HepG2 (cell line): ENCODE data around the gene CUL7. TPM values are rescaled to one million over a fixed set of nuclear protein-coding genes. Genes with fewer than 3 reads are reported as not detected.
A peak's percentile ranks its signal among the peaks of the same experiment; 100 is the strongest.

Experiments used
- ATAC-seq: fragments of 200-7000 bp; cut with Tn5 transposase; 3 replicates; pipeline ENCODE4 v1.9.1; 2020; ENCODE audit warnings: mild to moderate bottlenecking, moderate library complexity
- BruUV-seq: library from RNA; stranded (reverse); fragments of 400-500 nt; replicated peaks from 2 replicates; lab custom pipeline; 2021; lab: Mats Ljungman, UMichigan
- CTCF ChIA-PET: fragments of 300-600 bp; formaldehyde crosslinking; extraction: SDS; loops from one replicate; lab custom pipeline; 2021; ENCODE audit warnings: low total read pairs, inconsistent platforms, low intra/inter-chr PET ratio; lab: Yijun Ruan, JAX
- POLR2A ChIA-PET: fragments of 350-600 bp; sonication (Branson Sonifier 250); formaldehyde crosslinking; loops from one replicate; lab custom pipeline; 2020; ENCODE audit warnings: antibody characterized with exemption, inconsistent platforms; lab: Yijun Ruan, JAX
- DNase-seq: peaks from one replicate; pipeline ENCODE4 v3.0.0-alpha.2; 2015; ENCODE audit warnings: low spot score
- FAIRE-seq: peaks from 3 replicates; lab custom pipeline; 2011; peaks lifted over from hg19 to GRCh38; lab: Jason Lieb, UNC
- H2AFZ ChIP-seq: one replicate; pipeline ENCODE4 v1.6.1; 2011; ENCODE audit warnings: low read length, inconsistent platforms
- H3K27ac ChIP-seq: fragments of 300-600 bp; 3 replicates; pipeline ENCODE4 v1.8.0; 2011; ENCODE audit warnings: mixed run types, mild to moderate bottlenecking, mixed read lengths, low read length, inconsistent platforms; ENCODE audit not compliant: insufficient read depth; ENCODE audit errors: extremely low read length
- H3K27me3 ChIP-seq, 2 experiments: fragments of 200-600 bp in 1 of 2; 2 replicates in 1 of 2; 3 replicates in 1 of 2; pipeline versions ENCODE4 v1.6.0 to v1.8.0; 2011; ENCODE audit warnings: low read length in 2 of 2, mild to moderate bottlenecking in 2 of 2, moderate library complexity in 2 of 2, inconsistent platforms in 1 of 2; ENCODE audit not compliant: insufficient read depth in 2 of 2, control insufficient read depth in 1 of 2
- H3K36me3 ChIP-seq, 2 experiments: fragments of 200-600 bp in 1 of 2; replicated peaks in 1 of 2; 2 replicates in 1 of 2; 3 replicates in 1 of 2; pipeline versions ENCODE4 v1.5.1 to v1.8.0; 2011; ENCODE audit warnings: low read length in 2 of 2, inconsistent platforms in 1 of 2; ENCODE audit not compliant: insufficient read depth in 2 of 2, control insufficient read depth in 1 of 2
- H3K4me1 ChIP-seq: 2 replicates; pipeline ENCODE4 v1.5.1; 2012; ENCODE audit warnings: low read length, inconsistent platforms; ENCODE audit not compliant: insufficient read depth
- H3K4me2 ChIP-seq: 2 replicates; pipeline ENCODE4 v1.6.0; 2011; ENCODE audit warnings: low read depth, low read length, inconsistent platforms
- H3K4me3 ChIP-seq, 3 experiments: fragments of 200-600 bp in 1 of 3; sonication (generic), shearing (Covaris generic) in 1 of 3; replicated peaks in 1 of 3; 2 replicates each; pipeline ENCODE4 v1.5.1; 2011 to 2016; ENCODE audit warnings: low read length in 3 of 3, inconsistent platforms in 2 of 3, low read depth in 2 of 3, mild to moderate bottlenecking in 2 of 3, control low read depth in 1 of 3, mixed read lengths in 1 of 3; ENCODE audit not compliant: insufficient read depth in 1 of 3
- H3K79me2 ChIP-seq: one replicate; pipeline ENCODE4 v1.6.1; 2011; ENCODE audit warnings: low read length, inconsistent platforms; ENCODE audit not compliant: insufficient read depth
- H3K9ac ChIP-seq: 2 replicates; pipeline ENCODE4 v1.6.0; 2011; ENCODE audit warnings: mild to moderate bottlenecking, low read depth, low read length, inconsistent platforms; ENCODE audit not compliant: insufficient read depth
- H3K9me3 ChIP-seq: 2 replicates; pipeline ENCODE4 v1.5.1; 2012; ENCODE audit warnings: mild to moderate bottlenecking, low read length
- H4K20me1 ChIP-seq: 2 replicates; pipeline ENCODE4 v1.6.0; 2011; ENCODE audit warnings: inconsistent platforms, mild to moderate bottlenecking, low read length, moderate library complexity; ENCODE audit not compliant: insufficient read depth
- CCAR2 ChIP-seq: fragments of 200-400 bp; formaldehyde crosslinking; optimal IDR thresholded peaks from 2 replicates; pipeline ENCODE3; 2018; ENCODE audit warnings: low read depth, mild to moderate bottlenecking, low read length, moderate library complexity
- KLF15 ChIP-seq: sonication (generic); formaldehyde crosslinking; IDR thresholded peaks from 2 replicates; pipeline ENCODE4 v1.8.1; 2023; ENCODE audit warnings: borderline replicate concordance, mild to moderate bottlenecking, inconsistent platforms, missing genetic modification reagents, mixed read lengths
- NFE2L2 ChIP-seq: fragments of 150-350 bp; IDR thresholded peaks from 2 replicates; pipeline ENCODE4 v1.6.1; 2014; ENCODE audit warnings: low read length
- SETDB1 ChIP-seq: sonication (generic); formaldehyde crosslinking; IDR thresholded peaks from 2 replicates; pipeline ENCODE4 v1.5.1; 2020; ENCODE audit warnings: missing genetic modification reagents, mild to moderate bottlenecking, borderline replicate concordance
- SP1 ChIP-seq, 2 experiments: fragments of 450-650 bp in 1 of 2; sonication (generic) in 1 of 2; formaldehyde crosslinking in 1 of 2; IDR thresholded peaks; 2 replicates each; pipeline versions ENCODE4 v1.4.0 to v1.6.1; 2016 to 2020; ENCODE audit warnings: missing genetic modification reagents in 1 of 2
- SRSF4 ChIP-seq: fragments of 200-400 bp; formaldehyde crosslinking; IDR thresholded peaks from one replicate; pipeline ENCODE4 v1.6.1; 2018; ENCODE audit warnings: mild to moderate bottlenecking, low read depth, low read length, moderate library complexity; ENCODE audit not compliant: poor library complexity, severe bottlenecking
- TAF15 ChIP-seq: fragments of 200-400 bp; formaldehyde crosslinking; IDR thresholded peaks from one replicate; pipeline ENCODE4 v1.6.1; 2018; ENCODE audit warnings: mild to moderate bottlenecking, low read depth, low read length; ENCODE audit not compliant: poor library complexity, severe bottlenecking
- ZKSCAN5 ChIP-seq: sonication (generic); formaldehyde crosslinking; IDR thresholded peaks from 2 replicates; pipeline ENCODE4 v1.5.1; 2020; ENCODE audit warnings: mild to moderate bottlenecking, missing genetic modification reagents
- ZNF496 ChIP-seq: sonication (generic); formaldehyde crosslinking; IDR thresholded peaks from 2 replicates; pipeline ENCODE4 v1.8.1; 2023; ENCODE audit warnings: mild to moderate bottlenecking, moderate library complexity, missing genetic modification reagents; ENCODE audit not compliant: insufficient replicate concordance
- ZNF720 ChIP-seq: sonication (generic); formaldehyde crosslinking; IDR thresholded peaks from 2 replicates; pipeline ENCODE4 v1.4.0; 2020; ENCODE audit warnings: missing genetic modification reagents
- ZNF768 ChIP-seq: sonication (generic); formaldehyde crosslinking; IDR thresholded peaks from 2 replicates; pipeline ENCODE4 v1.4.0; 2020; ENCODE audit warnings: missing genetic modification reagents
- ZNF776 ChIP-seq: sonication (generic); formaldehyde crosslinking; IDR thresholded peaks from 2 replicates; pipeline ENCODE4 v1.4.0; 2020; ENCODE audit warnings: mild to moderate bottlenecking, missing genetic modification reagents
- WGBS: methylation state at CpG from one replicate; pipeline ENCODE4 v1.1.6; 2017; ENCODE audit warnings: low lambda C conversion rate; 5-methylcytosine and 5-hydroxymethylcytosine counted together
- in situ Hi-C: cut with HindIII; loops from 2 replicates; pipeline ENCODE4 v1.10.0; 2017; ENCODE audit warnings: low pct_unique_long_range_greater_than_20kb; ENCODE audit not compliant: extremely low pct_ligation_motif_present
- intact Hi-C: fragments of 100-400 bp; cut with micrococcal nuclease; formaldehyde crosslinking; loops from one replicate; pipeline ENCODE4 v1.10.0; 2022; ENCODE audit not compliant: unreplicated experiment
- polyA plus RNA-seq, 8 experiments: library from polyadenylated mRNA; depleted of rRNA in 3 of 8; stranded (reverse) in 7 of 8; unstranded in 1 of 8; fragments of >200 nt; fragmentation: Illumina TruSeq in 4 of 8; extraction: Trizol in 4 of 8; gene quantifications; 2 replicates each; pipeline versions ENCODE4 v1.2.1 to v1.2.3, GENCODE V29; 2011 to 2016; ENCODE audit warnings: low read depth in 4 of 8, missing spikeins in 1 of 8, mixed read lengths in 1 of 8; ENCODE audit not compliant: insufficient read depth in 1 of 8
- total RNA-seq, 5 experiments: library from RNA; depleted of rRNA; stranded (reverse); fragments of >200 nt; fragmentation: Illumina TruSeq; extraction: Trizol; gene quantifications; 2 replicates each; pipeline ENCODE4 v1.2.3, GENCODE V29; 2016; ENCODE audit warnings: low read depth in 1 of 5
- TF ChIP-seq, protein P1 (sequence below): sonication (generic); formaldehyde crosslinking; IDR thresholded peaks from 2 replicates; pipeline ENCODE4 v1.4.0; 2020; ENCODE audit warnings: missing genetic modification reagents
- TF ChIP-seq, protein P2 (sequence below): sonication (generic); formaldehyde crosslinking; IDR thresholded peaks from 2 replicates; pipeline ENCODE4 v1.5.0; 2020; ENCODE audit warnings: missing genetic modification reagents, mild to moderate bottlenecking, borderline replicate concordance
- TF ChIP-seq, protein P3 (sequence below): sonication (generic); formaldehyde crosslinking; IDR thresholded peaks from 2 replicates; pipeline ENCODE4 v1.5.1; 2020; ENCODE audit warnings: mild to moderate bottlenecking, missing genetic modification reagents, borderline replicate concordance

CUL7 gene
- total and polyA plus RNA-seq, 2 of the 13 experiments (the other 11 are each of a cell fraction or from before 2014, with no cell fraction given): 32.0 to 60.7 TPM

DNA sequence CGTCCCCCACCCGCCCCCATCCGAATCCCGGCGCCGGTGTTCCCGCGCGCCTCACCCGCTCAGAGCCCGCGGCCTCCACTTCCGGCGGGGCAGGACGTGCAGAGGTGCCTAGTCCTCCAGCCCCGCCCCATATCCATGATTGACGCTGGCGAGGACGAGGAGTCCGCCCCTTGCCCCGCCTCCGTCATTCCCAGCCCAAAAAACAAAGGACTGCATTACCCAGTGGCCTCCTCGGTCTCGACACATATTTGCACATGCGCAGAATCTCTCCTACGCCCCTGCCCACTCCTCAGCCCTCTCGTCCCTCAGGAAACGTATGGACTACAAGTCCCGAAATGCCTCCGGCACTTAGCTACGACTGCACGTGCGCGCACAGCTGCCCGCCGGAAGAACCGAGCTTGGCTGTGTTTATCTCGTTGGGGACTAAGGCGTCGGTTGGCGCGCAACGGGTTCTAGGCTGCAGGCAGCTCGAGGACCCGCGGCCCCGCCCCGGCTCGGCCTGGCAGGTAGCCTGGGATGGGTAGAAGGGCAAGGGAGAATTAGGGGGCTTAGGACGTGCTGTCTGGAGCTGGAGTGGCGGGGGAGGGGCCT lies 39.7 kb downstream of the CUL7 start, which contains the start of the genes KLHDC3 and MEA1:
Gene KLHDC3, plus strand, starts transcription at position 407 of the 591 bp plus-strand sequence. CDS start 2,944 bp downstream, outside the sequence.
Gene MEA1, minus strand, starts transcription at position 104 of the 591 bp plus-strand sequence. CDS start 133 bp downstream, outside the sequence.
- Histone ChIP-seq H2AFZ (no peak within 1 kb of the TSS), H3K36me3 (peaks cover 23 to 58% of the 10 kb centered on the region in 2 experiments), H3K9me3 (no peaks in the 10 kb centered on the region), H3K9ac (peak within 1 kb of the TSS; percentile 82), H3K4me1 (peaks cover 38% of the 10 kb centered on the region), H4K20me1 (no peaks in the 10 kb centered on the region), H3K79me2 (peaks cover 34% of the 10 kb centered on the region), H3K4me2 (peak within 1 kb of the TSS; percentile 98), H3K27ac (peak within 1 kb of the TSS; percentile 44), H3K27me3 (no peaks in the 10 kb centered on the region; a peak in 1 of 5 replicates), H3K4me3 (peak within 1 kb of the TSS; percentile 88 to 93 (median 91))
- WGBS: under 1% methylated on average over 47 of the region's 51 CpGs
- no TSS peak for BruUV-seq
- intact Hi-C loops: loop anchor here (1.0 to 5.0 kb wide), 4 partner anchors 30 to 52 kb away; partner anchors contain the start of genes CUL7, GNMT and PPP2R5D
- in situ Hi-C loops: no loop called here
- FAIRE-seq: peak; percentile 100
- ChIA-PET POLR2A (interaction anchor here (0.6 to 5.3 kb wide), 33 partner anchors 10 to 503 kb away, joined by 3 to 76 read pairs (median 6); partner anchors contain the start of genes CNPY3, CUL7, CUL9 and GNMT), CTCF (no interaction called here)
- peak; percentile 100 for DNase-seq
- ATAC-seq: peak; percentile 94
- TF ChIP-seq, protein P1, sequence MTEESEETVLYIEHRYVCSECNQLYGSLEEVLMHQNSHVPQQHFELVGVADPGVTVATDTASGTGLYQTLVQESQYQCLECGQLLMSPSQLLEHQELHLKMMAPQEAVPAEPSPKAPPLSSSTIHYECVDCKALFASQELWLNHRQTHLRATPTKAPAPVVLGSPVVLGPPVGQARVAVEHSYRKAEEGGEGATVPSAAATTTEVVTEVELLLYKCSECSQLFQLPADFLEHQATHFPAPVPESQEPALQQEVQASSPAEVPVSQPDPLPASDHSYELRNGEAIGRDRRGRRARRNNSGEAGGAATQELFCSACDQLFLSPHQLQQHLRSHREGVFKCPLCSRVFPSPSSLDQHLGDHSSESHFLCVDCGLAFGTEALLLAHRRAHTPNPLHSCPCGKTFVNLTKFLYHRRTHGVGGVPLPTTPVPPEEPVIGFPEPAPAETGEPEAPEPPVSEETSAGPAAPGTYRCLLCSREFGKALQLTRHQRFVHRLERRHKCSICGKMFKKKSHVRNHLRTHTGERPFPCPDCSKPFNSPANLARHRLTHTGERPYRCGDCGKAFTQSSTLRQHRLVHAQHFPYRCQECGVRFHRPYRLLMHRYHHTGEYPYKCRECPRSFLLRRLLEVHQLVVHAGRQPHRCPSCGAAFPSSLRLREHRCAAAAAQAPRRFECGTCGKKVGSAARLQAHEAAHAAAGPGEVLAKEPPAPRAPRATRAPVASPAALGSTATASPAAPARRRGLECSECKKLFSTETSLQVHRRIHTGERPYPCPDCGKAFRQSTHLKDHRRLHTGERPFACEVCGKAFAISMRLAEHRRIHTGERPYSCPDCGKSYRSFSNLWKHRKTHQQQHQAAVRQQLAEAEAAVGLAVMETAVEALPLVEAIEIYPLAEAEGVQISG (CRISPR knock-in tag): peak; percentile 92
- TF ChIP-seq TAF15 (peak; percentile 35), SETDB1 (no peak), ZNF496 (no peak), ZNF768 (CRISPR knock-in tag) (peak; percentile 47; the same call in 1 of the 2 replicates), CCAR2 (no peak), SRSF4 (no peak), ZNF720 (CRISPR knock-in tag) (no peak), NFE2L2 (no peak), SP1 (IDR thresholded peaks at IDR 0.05) (no peak), SP1 (CRISPR knock-in tag; IDR thresholded peaks at IDR 0.05) (peak; percentile 82), ZNF776 (no peak), ZKSCAN5 (CRISPR knock-in tag) (no peak), KLF15 (CRISPR knock-in tag) (no peak)
- TF ChIP-seq, protein P2, sequence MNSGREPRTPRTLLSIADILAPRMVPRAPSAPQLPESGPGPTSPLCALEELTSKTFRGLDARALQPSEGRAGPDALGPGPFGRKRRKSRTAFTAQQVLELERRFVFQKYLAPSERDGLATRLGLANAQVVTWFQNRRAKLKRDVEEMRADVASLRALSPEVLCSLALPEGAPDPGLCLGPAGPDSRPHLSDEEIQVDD (CRISPR knock-in tag): no peak
- TF ChIP-seq, protein P3, sequence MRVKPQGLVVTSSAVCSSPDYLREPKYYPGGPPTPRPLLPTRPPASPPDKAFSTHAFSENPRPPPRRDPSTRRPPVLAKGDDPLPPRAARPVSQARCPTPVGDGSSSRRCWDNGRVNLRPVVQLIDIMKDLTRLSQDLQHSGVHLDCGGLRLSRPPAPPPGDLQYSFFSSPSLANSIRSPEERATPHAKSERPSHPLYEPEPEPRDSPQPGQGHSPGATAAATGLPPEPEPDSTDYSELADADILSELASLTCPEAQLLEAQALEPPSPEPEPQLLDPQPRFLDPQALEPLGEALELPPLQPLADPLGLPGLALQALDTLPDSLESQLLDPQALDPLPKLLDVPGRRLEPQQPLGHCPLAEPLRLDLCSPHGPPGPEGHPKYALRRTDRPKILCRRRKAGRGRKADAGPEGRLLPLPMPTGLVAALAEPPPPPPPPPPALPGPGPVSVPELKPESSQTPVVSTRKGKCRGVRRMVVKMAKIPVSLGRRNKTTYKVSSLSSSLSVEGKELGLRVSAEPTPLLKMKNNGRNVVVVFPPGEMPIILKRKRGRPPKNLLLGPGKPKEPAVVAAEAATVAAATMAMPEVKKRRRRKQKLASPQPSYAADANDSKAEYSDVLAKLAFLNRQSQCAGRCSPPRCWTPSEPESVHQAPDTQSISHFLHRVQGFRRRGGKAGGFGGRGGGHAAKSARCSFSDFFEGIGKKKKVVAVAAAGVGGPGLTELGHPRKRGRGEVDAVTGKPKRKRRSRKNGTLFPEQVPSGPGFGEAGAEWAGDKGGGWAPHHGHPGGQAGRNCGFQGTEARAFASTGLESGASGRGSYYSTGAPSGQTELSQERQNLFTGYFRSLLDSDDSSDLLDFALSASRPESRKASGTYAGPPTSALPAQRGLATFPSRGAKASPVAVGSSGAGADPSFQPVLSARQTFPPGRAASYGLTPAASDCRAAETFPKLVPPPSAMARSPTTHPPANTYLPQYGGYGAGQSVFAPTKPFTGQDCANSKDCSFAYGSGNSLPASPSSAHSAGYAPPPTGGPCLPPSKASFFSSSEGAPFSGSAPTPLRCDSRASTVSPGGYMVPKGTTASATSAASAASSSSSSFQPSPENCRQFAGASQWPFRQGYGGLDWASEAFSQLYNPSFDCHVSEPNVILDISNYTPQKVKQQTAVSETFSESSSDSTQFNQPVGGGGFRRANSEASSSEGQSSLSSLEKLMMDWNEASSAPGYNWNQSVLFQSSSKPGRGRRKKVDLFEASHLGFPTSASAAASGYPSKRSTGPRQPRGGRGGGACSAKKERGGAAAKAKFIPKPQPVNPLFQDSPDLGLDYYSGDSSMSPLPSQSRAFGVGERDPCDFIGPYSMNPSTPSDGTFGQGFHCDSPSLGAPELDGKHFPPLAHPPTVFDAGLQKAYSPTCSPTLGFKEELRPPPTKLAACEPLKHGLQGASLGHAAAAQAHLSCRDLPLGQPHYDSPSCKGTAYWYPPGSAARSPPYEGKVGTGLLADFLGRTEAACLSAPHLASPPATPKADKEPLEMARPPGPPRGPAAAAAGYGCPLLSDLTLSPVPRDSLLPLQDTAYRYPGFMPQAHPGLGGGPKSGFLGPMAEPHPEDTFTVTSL (CRISPR knock-in tag): no peak
